ENCODE results near the gene DCC. TPM values are rescaled to one million over a fixed set of nuclear protein-coding genes. Genes with fewer than 3 reads are reported as not detected.

DCC gene
- total and polyA plus RNA-seq, 10 donors: 0.03 to 9.2 (median 0.91) TPM; not detected in 1

GRCh38 chr18:52465391-52465790 is 125.4 kb downstream of the DCC start:
- 45 to 56% (median 49%) methylated on average over 4 of the region's 4 CpGs for WGBS, 5 donors
- TF ChIP-seq POLR2AphosphoS5 (IDR thresholded peaks at IDR 0.05) (no peak), POLR2A (IDR thresholded peaks at IDR 0.05) (no peak), CTCF (IDR thresholded peaks at IDR 0.05 in 8 of 11, conservative IDR thresholded peaks at IDR 0.05 in 3 of 11) (no peak)

GRCh38 chr18:52468496-52468895 is 128.5 kb downstream of the DCC start:
- no peak overlapping the region for H3K27ac ChIP-seq
- intact Hi-C loops (cut with DNase I; ENCODE audit: low total_unique reads): no loop called here
- WGBS, 5 donors: 78 to 85% (median 82%) methylated on average over 1 of the region's 1 CpG
- no peak overlapping the region for H3K4me3 ChIP-seq
- H3K36me3 ChIP-seq: no peaks in the 10 kb centered on the region
- H3K9me3 ChIP-seq: no peaks in the 10 kb centered on the region
- H3K27me3 ChIP-seq (replicated peaks in 1 of 7): no peaks in the 10 kb centered on the region
- no peak for DNase-seq
- H3K4me1 ChIP-seq: no peaks in the 10 kb centered on the region
- TF ChIP-seq POLR2AphosphoS5 (IDR thresholded peaks at IDR 0.05) (no peak), CTCF (IDR thresholded peaks at IDR 0.05 in 8 of 11, conservative IDR thresholded peaks at IDR 0.05 in 3 of 11) (no peak), POLR2A (IDR thresholded peaks at IDR 0.05) (no peak)

More at GRCh38 chr18:52465391-52465790, 125.4 kb downstream of the DCC start:
- no peaks in the 10 kb centered on the region for H3K27me3 ChIP-seq (replicated peaks in 1 of 7)
- H3K9me3 ChIP-seq: no peaks in the 10 kb centered on the region
- H3K4me1 ChIP-seq: no peaks in the 10 kb centered on the region
- no peak overlapping the region for H3K27ac ChIP-seq
- intact Hi-C loops (cut with DNase I; ENCODE audit: low total_unique reads): no loop called here
- no peak for DNase-seq
- no peaks in the 10 kb centered on the region for H3K36me3 ChIP-seq
- H3K4me3 ChIP-seq: no peak overlapping the region

- H3K9me3 ChIP-seq: no peaks in the 10 kb centered on the region
- H3K36me3 ChIP-seq: no peaks in the 10 kb centered on the region
- no peak overlapping the region for H3K4me3 ChIP-seq
- DNase-seq: no peak
- no peak for TF ChIP-seq CTCF (IDR thresholded peaks at IDR 0.05 in 8 of 11, conservative IDR thresholded peaks at IDR 0.05 in 3 of 11)
- no peak for TF ChIP-seq POLR2A (IDR thresholded peaks at IDR 0.05)
- TF ChIP-seq POLR2AphosphoS5 (IDR thresholded peaks at IDR 0.05): no peak
- intact Hi-C loops (cut with DNase I; ENCODE audit: low total_unique reads): no loop called here
- no peaks in the 10 kb centered on the region for H3K4me1 ChIP-seq
- WGBS, 5 donors: 53 to 71% (median 54%) methylated on average over 3 of the region's 3 CpGs
- H3K27ac ChIP-seq: no peak overlapping the region
- H3K27me3 ChIP-seq (replicated peaks in 1 of 7): no peaks in the 10 kb centered on the region
These were observed 135.3 kb downstream of the DCC start for GRCh38 chr18:52475325-52475724.

- Histone ChIP-seq H3K9me3 (no peaks in the 10 kb centered on the region), H3K4me1 (no peaks in the 10 kb centered on the region), H3K36me3 (no peaks in the 10 kb centered on the region), H3K4me3 (no peak overlapping the region), H3K27ac (no peak overlapping the region), H3K27me3 (replicated peaks in 1 of 7) (no peaks in the 10 kb centered on the region)
- DNase-seq: no peak
- intact Hi-C loops (cut with DNase I; ENCODE audit: low total_unique reads): no loop called here
- TF ChIP-seq POLR2A (IDR thresholded peaks at IDR 0.05) (no peak), POLR2AphosphoS5 (IDR thresholded peaks at IDR 0.05) (no peak), CTCF (IDR thresholded peaks at IDR 0.05 in 8 of 11, conservative IDR thresholded peaks at IDR 0.05 in 3 of 11) (no peak)
- WGBS, 5 donors: 82 to 89% (median 86%) methylated on average over 6 of the region's 6 CpGs
These were observed 141.1 kb downstream of the DCC start for GRCh38 chr18:52481116-52481515.

All from spleen (tissue), 11 donors.